Large intestine (tissue), 3 donors: ENCODE measurements around the gene STAT6. TPM values are rescaled to one million over a fixed set of nuclear protein-coding genes. Genes with fewer than 3 reads are reported as not detected.
"Not testable (repeated sequence)": the region's sequence is repeated elsewhere in the genome, so short reads cannot be mapped to it uniquely, and the experiment has no call there.

Experiments
- DNase-seq, 2 donors: peaks; one replicate each; pipeline versions ENCODE4 v3.0.0 to v3.0.0-alpha.2; 2013
- H3K27ac ChIP-seq: one replicate; pipeline ENCODE4 v1.5.1; 2013; ENCODE audit warnings: low read length
- H3K27me3 ChIP-seq: 2 replicates; pipeline ENCODE4 v1.6.1; 2013; ENCODE audit warnings: low read length; ENCODE audit not compliant: control insufficient read depth, insufficient read depth
- H3K36me3 ChIP-seq: 2 replicates; pipeline ENCODE4 v1.6.1; 2013; ENCODE audit warnings: low read length; ENCODE audit not compliant: control insufficient read depth, insufficient read depth
- H3K4me1 ChIP-seq: one replicate; pipeline ENCODE4 v1.6.1; 2013; ENCODE audit warnings: low read length; ENCODE audit not compliant: control insufficient read depth, insufficient read depth
- H3K4me3 ChIP-seq: one replicate; pipeline ENCODE4 v1.5.1; 2013; ENCODE audit warnings: low read length
- H3K9me3 ChIP-seq: one replicate; pipeline ENCODE4 v1.6.1; 2013; ENCODE audit warnings: mild to moderate bottlenecking, low read depth, low read length, moderate library complexity; ENCODE audit not compliant: control insufficient read depth
- WGBS: methylation state at CpG from one replicate; pipeline ENCODE4 v1.1.5; 2013; ENCODE audit warnings: low lambda C conversion rate; ENCODE audit not compliant: insufficient coverage; 5-methylcytosine and 5-hydroxymethylcytosine counted together
- polyA plus RNA-seq: library from polyadenylated mRNA; unstranded; fragments of 120-200 nt; gene quantifications from one replicate; pipeline ENCODE4 v1.2.1, GENCODE V29; 2013

STAT6 gene
- polyA plus RNA-seq, 1 donor: 114 TPM

GRCh38 chr12:57087010-57087690 is 24.0 kb downstream of the STAT6 start:
- H3K27me3 ChIP-seq: no peaks in the 10 kb centered on the region
- peaks cover 20% of the 10 kb centered on the region for H3K4me1 ChIP-seq
- H3K27ac ChIP-seq: peak overlapping the region; percentile 92
- H3K4me3 ChIP-seq: peak overlapping the region; percentile 76
- no CpG with 5 or more reads among the region's 52 CpGs for WGBS
- DNase-seq: peak; percentile 77 to 83
- no peaks in the 10 kb centered on the region for H3K9me3 ChIP-seq
- H3K36me3 ChIP-seq: peaks cover 15% of the 10 kb centered on the region

- Histone ChIP-seq H3K27me3 (no peaks in the 10 kb centered on the region), H3K4me3 (peak overlapping the region; percentile 76), H3K36me3 (peaks cover 9% of the 10 kb centered on the region), H3K4me1 (peaks cover 20% of the 10 kb centered on the region), H3K9me3 (no peaks in the 10 kb centered on the region), H3K27ac (peak overlapping the region; percentile 92)
- WGBS: 0% methylated on average over 1 of the region's 14 CpGs
- peak; percentile 72 to 78 for DNase-seq
These were observed 24.6 kb downstream of the STAT6 start for GRCh38 chr12:57086493-57087009.

- Histone ChIP-seq H3K27ac (peak overlapping the region; percentile 92), H3K27me3 (no peaks in the 10 kb centered on the region), H3K36me3 (peaks cover 4% of the 10 kb centered on the region), H3K4me1 (peaks cover 16% of the 10 kb centered on the region), H3K4me3 (peak overlapping the region; percentile 76), H3K9me3 (no peaks in the 10 kb centered on the region)
- no CpG with 5 or more reads among the region's 12 CpGs for WGBS
- DNase-seq: peak; percentile 58 to 62
These were observed 25.1 kb downstream of the STAT6 start for GRCh38 chr12:57085999-57086492.

GRCh38 chr12:57080855-57081254 is 30.3 kb downstream of the STAT6 start:
- no peak for DNase-seq
- Histone ChIP-seq H3K27ac (no peak overlapping the region), H3K36me3 (no peaks in the 10 kb centered on the region)

GRCh38 chr12:57079821-57080220 is 31.3 kb downstream of the STAT6 start:
- Histone ChIP-seq H3K27me3 (no peaks in the 10 kb centered on the region), H3K36me3 (no peaks in the 10 kb centered on the region), H3K27ac (no peak overlapping the region), H3K9me3 (no peaks in the 10 kb centered on the region), H3K4me3 (no peak overlapping the region), H3K4me1 (peaks cover 6% of the 10 kb centered on the region)
- no CpG with 5 or more reads among the region's 1 CpG for WGBS
- DNase-seq: no peak

More at GRCh38 chr12:57080855-57081254, 30.3 kb downstream of the STAT6 start:
- no peak overlapping the region for H3K4me3 ChIP-seq
- no peaks in the 10 kb centered on the region for H3K27me3 ChIP-seq
- H3K9me3 ChIP-seq: no peaks in the 10 kb centered on the region
- no CpG with 5 or more reads among the region's 1 CpG for WGBS
- peaks cover 9% of the 10 kb centered on the region for H3K4me1 ChIP-seq

GRCh38 chr12:57078519-57079404 is 32.4 kb downstream of the STAT6 start, which contains the start of gene NEMP1:
NEMP1 (minus strand) TSS chr12:57078791; CDS start chr12:57078745, 46 bp downstream.
- Histone ChIP-seq H3K4me3 (peak within 1 kb of the TSS; percentile 82), H3K27ac (peak within 1 kb of the TSS; percentile 85), H3K27me3 (no peaks in the 10 kb centered on the region), H3K36me3 (no peaks in the 10 kb centered on the region), H3K9me3 (no peaks in the 10 kb centered on the region), H3K4me1 (peaks cover 6% of the 10 kb centered on the region)
- DNase-seq: peak; percentile 100
- 0% methylated on average over 2 of the region's 39 CpGs for WGBS

- H3K4me3 ChIP-seq, DNase-seq, H3K4me1 ChIP-seq, H3K27me3 ChIP-seq, H3K9me3 ChIP-seq, H3K27ac ChIP-seq: not testable (repeated sequence)
- WGBS: no CpG with 5 or more reads among the region's 6 CpGs
- peaks cover 11% of the 10 kb centered on the region for H3K36me3 ChIP-seq
These were observed 37.4 kb downstream of the STAT6 start for GRCh38 chr12:57073566-57074450.

GRCh38 chr12:57072661-57073060 is 38.5 kb downstream of the STAT6 start:
- no peak overlapping the region for H3K27ac ChIP-seq
- no peaks in the 10 kb centered on the region for H3K9me3 ChIP-seq
- no peaks in the 10 kb centered on the region for H3K4me1 ChIP-seq
- H3K27me3 ChIP-seq: no peaks in the 10 kb centered on the region
- peaks cover 16% of the 10 kb centered on the region for H3K36me3 ChIP-seq
- WGBS: 82% methylated on average over 2 of the region's 2 CpGs
- no peak overlapping the region for H3K4me3 ChIP-seq
- no peak for DNase-seq

- Histone ChIP-seq H3K4me1 (no peaks in the 10 kb centered on the region), H3K9me3 (no peaks in the 10 kb centered on the region), H3K27ac (peak overlapping the region; percentile 2), H3K27me3 (no peaks in the 10 kb centered on the region), H3K4me3 (no peak overlapping the region), H3K36me3 (peaks cover 16% of the 10 kb centered on the region)
- WGBS: no CpG with 5 or more reads among the region's 3 CpGs
- DNase-seq: peak; percentile 60 to 67
These were observed 41.6 kb downstream of the STAT6 start for GRCh38 chr12:57069523-57069922.
